ENCODE measurements around the gene GAB1. TPM values are rescaled to one million over a fixed set of nuclear protein-coding genes. Genes with fewer than 3 reads are reported as not detected.

GAB1 gene
- total and polyA plus RNA-seq, 4 donors, result 2.4 to 31.3 (median 6.9) TPM

DNA sequence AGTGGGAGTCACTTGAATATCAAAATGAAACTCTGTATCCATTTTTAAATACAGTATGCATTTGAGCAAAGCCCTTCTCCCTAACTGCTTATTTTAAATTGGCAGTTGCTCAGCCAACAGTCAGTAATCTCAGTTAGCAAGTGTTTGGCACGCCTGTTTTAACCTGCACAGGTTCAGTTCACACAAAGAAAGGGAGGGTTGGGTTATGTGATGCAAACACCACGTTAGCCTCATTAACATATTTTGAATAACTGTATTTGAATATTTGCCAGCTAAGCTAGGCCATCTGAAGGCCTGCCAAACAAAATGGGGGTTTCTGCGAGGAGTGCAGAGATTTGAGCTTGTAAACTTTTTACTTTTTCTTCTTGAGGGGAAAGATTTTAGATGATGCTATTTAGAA, 19.8 kb downstream of the GAB1 start:
- H3K9ac ChIP-seq (ENCODE audit: low read depth in 1 of 2, low read length in 2 of 2), result no peak overlapping the region
- H3K4me1 ChIP-seq (ENCODE audit: control insufficient read depth in 4 of 4, insufficient read depth in 4 of 4, low read length in 3 of 4), result peaks cover 3 to 49% (median 6%) of the 10 kb centered on the region in 4 donors
- no peaks in the 10 kb centered on the region for H3K27me3 ChIP-seq (ENCODE audit: control insufficient read depth in 4 of 4, insufficient read depth in 4 of 4, low read length in 3 of 4)
- H3K9me3 ChIP-seq (ENCODE audit: control insufficient read depth in 4 of 4, low read length in 3 of 4), result no peaks in the 10 kb centered on the region
- no peak overlapping the region for H3K4me3 ChIP-seq (ENCODE audit: low read depth in 1 of 3, low read length in 3 of 3)
- H3K27ac ChIP-seq (ENCODE audit: low read depth in 1 of 2, low read length in 2 of 2), result no peak overlapping the region
- no peak for DNase-seq (ENCODE audit: low spot score)
- 52% methylated on average over 3 of the region's 3 CpGs for WGBS
- TF ChIP-seq YY1 (IDR thresholded peaks at IDR 0.05) (peak; percentile 29), NR2F2 (IDR thresholded peaks at IDR 0.05) (no peak)
- no peaks in the 10 kb centered on the region for H3K36me3 ChIP-seq (ENCODE audit: control insufficient read depth in 4 of 4, insufficient read depth in 3 of 4, low read depth in 1 of 4, low read length in 3 of 4)

DNA sequence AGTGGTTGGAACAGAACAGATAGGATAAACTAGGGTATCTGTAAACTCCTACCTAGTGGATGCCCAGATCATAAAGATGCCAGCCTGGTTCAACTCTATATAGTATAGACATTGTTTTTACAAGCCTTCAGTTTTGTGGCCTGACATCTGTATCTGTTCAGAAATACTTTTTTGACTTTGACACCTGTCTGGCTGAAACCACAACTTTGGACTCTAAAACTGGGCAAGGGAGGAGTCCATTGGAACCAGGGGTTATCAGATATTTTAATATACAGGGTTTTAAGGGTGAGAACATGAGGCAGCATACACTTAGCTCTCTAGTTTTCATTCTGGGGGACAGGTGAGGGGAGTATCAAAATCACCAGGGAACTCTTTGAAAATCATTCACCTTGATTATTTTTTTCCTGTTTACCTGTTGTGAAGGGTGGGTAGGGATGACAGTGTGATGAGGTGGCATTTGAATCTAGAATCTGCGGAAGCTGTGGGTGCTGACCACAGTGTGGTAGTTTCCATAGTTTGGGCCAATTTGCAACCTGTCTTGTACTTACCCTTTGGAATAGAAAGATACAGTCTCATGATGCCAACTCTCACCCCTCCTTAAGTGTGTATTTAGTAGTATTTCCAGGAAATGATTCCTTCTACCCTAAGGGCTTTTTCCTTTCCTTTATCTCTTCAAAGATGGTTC, 20.6 kb downstream of the GAB1 start:
- WGBS, result 93% methylated on average over 1 of the region's 1 CpG
- Histone ChIP-seq H3K4me1 (ENCODE audit: control insufficient read depth in 4 of 4, insufficient read depth in 4 of 4, low read length in 3 of 4) (peaks cover 2 to 42% (median 4%) of the 10 kb centered on the region in 4 donors), H3K36me3 (ENCODE audit: control insufficient read depth in 4 of 4, insufficient read depth in 3 of 4, low read depth in 1 of 4, low read length in 3 of 4) (no peaks in the 10 kb centered on the region), H3K4me3 (ENCODE audit: low read depth in 1 of 3, low read length in 3 of 3) (no peak overlapping the region), H3K9ac (ENCODE audit: low read depth in 1 of 2, low read length in 2 of 2) (no peak overlapping the region), H3K27ac (ENCODE audit: low read depth in 1 of 2, low read length in 2 of 2) (no peak overlapping the region), H3K9me3 (ENCODE audit: control insufficient read depth in 4 of 4, low read length in 3 of 4) (no peaks in the 10 kb centered on the region), H3K27me3 (ENCODE audit: control insufficient read depth in 4 of 4, insufficient read depth in 4 of 4, low read length in 3 of 4) (no peaks in the 10 kb centered on the region)
- TF ChIP-seq FOXA1 (IDR thresholded peaks at IDR 0.05), result no peak
- TF ChIP-seq, protein P1, sequence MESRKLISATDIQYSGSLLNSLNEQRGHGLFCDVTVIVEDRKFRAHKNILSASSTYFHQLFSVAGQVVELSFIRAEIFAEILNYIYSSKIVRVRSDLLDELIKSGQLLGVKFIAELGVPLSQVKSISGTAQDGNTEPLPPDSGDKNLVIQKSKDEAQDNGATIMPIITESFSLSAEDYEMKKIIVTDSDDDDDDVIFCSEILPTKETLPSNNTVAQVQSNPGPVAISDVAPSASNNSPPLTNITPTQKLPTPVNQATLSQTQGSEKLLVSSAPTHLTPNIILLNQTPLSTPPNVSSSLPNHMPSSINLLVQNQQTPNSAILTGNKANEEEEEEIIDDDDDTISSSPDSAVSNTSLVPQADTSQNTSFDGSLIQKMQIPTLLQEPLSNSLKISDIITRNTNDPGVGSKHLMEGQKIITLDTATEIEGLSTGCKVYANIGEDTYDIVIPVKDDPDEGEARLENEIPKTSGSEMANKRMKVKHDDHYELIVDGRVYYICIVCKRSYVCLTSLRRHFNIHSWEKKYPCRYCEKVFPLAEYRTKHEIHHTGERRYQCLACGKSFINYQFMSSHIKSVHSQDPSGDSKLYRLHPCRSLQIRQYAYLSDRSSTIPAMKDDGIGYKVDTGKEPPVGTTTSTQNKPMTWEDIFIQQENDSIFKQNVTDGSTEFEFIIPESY (IDR thresholded peaks at IDR 0.05), result no peak
- TF ChIP-seq NR2F2 (IDR thresholded peaks at IDR 0.05), result no peak
- TF ChIP-seq, protein P2, sequence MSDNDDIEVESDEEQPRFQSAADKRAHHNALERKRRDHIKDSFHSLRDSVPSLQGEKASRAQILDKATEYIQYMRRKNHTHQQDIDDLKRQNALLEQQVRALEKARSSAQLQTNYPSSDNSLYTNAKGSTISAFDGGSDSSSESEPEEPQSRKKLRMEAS (IDR thresholded peaks at IDR 0.05), result no peak
- TF ChIP-seq JUND (IDR thresholded peaks at IDR 0.05), result no peak
- TF ChIP-seq EGR1 (IDR thresholded peaks at IDR 0.05; ENCODE audit: low read depth in 2 of 2), result no peak
- no peak for TF ChIP-seq CTCF (IDR thresholded peaks at IDR 0.05; ENCODE audit: low read depth, low read length, missing input control)
- no peak for TF ChIP-seq GABPA (IDR thresholded peaks at IDR 0.05 in 1 of 2, conservative IDR thresholded peaks at IDR 0.05 in 1 of 2)
- TF ChIP-seq TAF1 (conservative IDR thresholded peaks at IDR 0.05), result no peak
- no peak for DNase-seq (ENCODE audit: low spot score)

DNA sequence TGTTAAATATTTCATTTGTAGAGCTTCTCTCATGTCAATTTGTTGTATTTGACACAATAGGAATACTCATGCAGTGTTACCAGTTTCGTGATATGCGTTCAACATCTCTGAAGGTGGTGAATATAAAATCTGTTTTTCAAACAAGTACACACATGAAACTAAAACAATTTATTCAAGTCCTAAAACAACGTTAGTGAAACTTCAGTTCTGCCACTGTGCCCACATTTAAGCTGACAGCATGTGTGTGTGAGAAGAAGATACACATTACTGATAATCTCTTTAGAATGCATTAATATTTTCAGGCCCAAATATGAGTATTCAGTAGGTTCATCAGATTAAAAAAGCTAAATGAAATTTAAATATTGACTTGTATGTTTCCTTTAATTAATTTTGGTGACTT, 21.7 kb downstream of the GAB1 start:
- Histone ChIP-seq H3K36me3 (ENCODE audit: control insufficient read depth in 4 of 4, insufficient read depth in 3 of 4, low read depth in 1 of 4, low read length in 3 of 4) (no peaks in the 10 kb centered on the region), H3K27ac (ENCODE audit: low read depth in 1 of 2, low read length in 2 of 2) (peak overlapping the region in 1 of 2 donors; percentile 29), H3K4me1 (ENCODE audit: control insufficient read depth in 4 of 4, insufficient read depth in 4 of 4, low read length in 3 of 4) (peaks cover 2 to 40% (median 4%) of the 10 kb centered on the region in 4 donors), H3K27me3 (ENCODE audit: control insufficient read depth in 4 of 4, insufficient read depth in 4 of 4, low read length in 3 of 4) (no peaks in the 10 kb centered on the region), H3K4me3 (ENCODE audit: low read depth in 1 of 3, low read length in 3 of 3) (no peak overlapping the region), H3K9ac (ENCODE audit: low read depth in 1 of 2, low read length in 2 of 2) (no peak overlapping the region), H3K9me3 (ENCODE audit: control insufficient read depth in 4 of 4, low read length in 3 of 4) (no peaks in the 10 kb centered on the region)
- DNase-seq (ENCODE audit: low spot score), result no peak
- WGBS, result 82% methylated on average over 3 of the region's 3 CpGs
- TF ChIP-seq SP1 (IDR thresholded peaks at IDR 0.05), result no peak

Data from liver (tissue), 9 donors.